Ovary (tissue), 9 donors: ENCODE data around the gene LPCAT3. TPM values are rescaled to one million over a fixed set of nuclear protein-coding genes. Genes with fewer than 3 reads are reported as not detected.

Experiments used
- DNase-seq, 5 donors: peaks; one replicate each; pipeline ENCODE4 v3.0.0-alpha.2; 2019 to 2020
- H3K27ac ChIP-seq, 2 donors: fragments of 200-600 bp; one replicate each; pipeline versions ENCODE4 v1.5.1 to v1.8.0; 2019 to 2022
- H3K27me3 ChIP-seq: fragments of 200-600 bp; one replicate; pipeline ENCODE4 v1.8.0; 2022
- H3K36me3 ChIP-seq: fragments of 200-600 bp; sonication (generic); one replicate; pipeline ENCODE4 v1.5.1; 2019
- H3K4me1 ChIP-seq: one replicate; pipeline ENCODE4 v1.8.1; 2013; ENCODE audit warnings: mild to moderate bottlenecking, moderate library complexity; ENCODE audit not compliant: insufficient read depth
- H3K4me3 ChIP-seq: fragments of 200-600 bp; sonication (generic); one replicate; pipeline ENCODE4 v1.5.1; 2017
- H3K9me3 ChIP-seq, 2 donors: fragments of 200-600 bp in 1 of 2; sonication (generic) in 1 of 2; one replicate each; pipeline versions ENCODE4 v1.5.1 to v1.8.1; 2013 to 2019; ENCODE audit warnings: mild to moderate bottlenecking in 1 of 2, moderate library complexity in 1 of 2
- EP300 ChIP-seq: sonication (generic); formaldehyde crosslinking; IDR thresholded peaks from one replicate; pipeline ENCODE4 v1.6.1; 2017; ENCODE audit warnings: antibody characterized with exemption
- POLR2A ChIP-seq: fragments of 450-650 bp; IDR thresholded peaks from one replicate; pipeline ENCODE4 v1.6.1; 2017; ENCODE audit warnings: antibody characterized with exemption, mild to moderate bottlenecking, moderate library complexity
- WGBS, 3 donors: extraction: QIAGEN DNeasy Blood & Tissue Kit in 1 of 3; methylation state at CpG; one replicate each; pipeline versions ENCODE4 v1.1.5 to v1.1.7; 2013 to 2017; 5-methylcytosine and 5-hydroxymethylcytosine counted together
- intact Hi-C, 4 donors: fragments of 100-400 bp; cut with DNase I; formaldehyde crosslinking; loops; one replicate each; pipeline versions ENCODE4 v1.11.0 to v1.15.1; 2022 to 2023
- polyA plus RNA-seq, 2 donors: library from polyadenylated mRNA; stranded (reverse); fragments of 200-250 nt in 1 of 2; fragments of 350-450 nt in 1 of 2; fragmentation: Illumina TruSeq in 1 of 2; extraction: RNeasy Lipid Tissue Mini Kit (QIAGEN cat#74804) in 1 of 2; gene quantifications; one replicate each; pipeline ENCODE4 v1.2.3, GENCODE V29; 2013 to 2014
- total RNA-seq, 7 donors: library from RNA; depleted of rRNA in 2 of 7; stranded (reverse); fragments of >200 nt in 2 of 7; fragmentation: NEBNext Ultra II Directional in 3 of 7; extraction: Animal tissue kit (Norgen Biotek cat#: 25700) in 3 of 7; gene quantifications; one replicate each; pipeline versions ENCODE4 v1.1.0 to v1.2.4, GENCODE V29; 2016 to 2023
- TF ChIP-seq, protein P1 (sequence below), 3 donors: fragments of 450-650 bp in 2 of 3; fragments of 200-600 bp in 1 of 3; IDR thresholded peaks; one replicate each; pipeline versions ENCODE4 v1.5.1 to v1.8.0; 2016 to 2022; ENCODE audit warnings: antibody characterized with exemption in 3 of 3, mild to moderate bottlenecking in 1 of 3
- donor health status: DM: no; HTN: no; CAD: no; lungs with moderate emphysema.
- donor health status: DM: no; HTN: no; CAD: no.
- donor health status: Bipolar disorder and iron deficiency.
- donor health status: DM: yes; HTN: yes; CAD: no.
- donor health status: DM: no; HTN: no; CAD: no.
- donor health status: DM: yes; HTN: yes; CAD: no.

The LPCAT3 gene
- total and polyA plus RNA-seq, 9 donors = 15.5 to 51.2 (median 39.5) TPM

DNA sequence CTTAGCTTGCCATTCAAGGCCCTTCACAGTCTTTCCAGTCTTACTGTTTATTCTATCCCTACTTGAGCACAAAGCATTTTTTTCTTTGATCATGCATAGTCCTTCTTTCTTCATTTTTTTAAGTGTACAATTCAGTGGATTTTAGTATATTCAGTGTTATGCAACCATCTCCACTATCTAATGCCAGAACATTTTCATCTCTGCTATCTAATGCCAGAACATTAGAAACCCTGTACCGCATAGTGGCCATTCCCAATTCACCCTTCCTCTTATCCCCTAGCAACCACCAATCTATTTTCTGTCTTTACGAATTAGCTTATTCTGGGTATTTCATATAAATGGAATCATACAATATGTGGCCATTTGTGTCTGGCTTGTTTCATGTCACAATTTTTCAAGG lies 13.4 kb downstream of the LPCAT3 start:
- 89 to 94% (median 91%) methylated on average over 2 of the region's 2 CpGs for WGBS, 3 donors
- H3K4me3 ChIP-seq = no peak overlapping the region
- H3K4me1 ChIP-seq = no peaks in the 10 kb centered on the region
- H3K9me3 ChIP-seq = no peaks in the 10 kb centered on the region
- DNase-seq = no peak
- TF ChIP-seq, protein P1, sequence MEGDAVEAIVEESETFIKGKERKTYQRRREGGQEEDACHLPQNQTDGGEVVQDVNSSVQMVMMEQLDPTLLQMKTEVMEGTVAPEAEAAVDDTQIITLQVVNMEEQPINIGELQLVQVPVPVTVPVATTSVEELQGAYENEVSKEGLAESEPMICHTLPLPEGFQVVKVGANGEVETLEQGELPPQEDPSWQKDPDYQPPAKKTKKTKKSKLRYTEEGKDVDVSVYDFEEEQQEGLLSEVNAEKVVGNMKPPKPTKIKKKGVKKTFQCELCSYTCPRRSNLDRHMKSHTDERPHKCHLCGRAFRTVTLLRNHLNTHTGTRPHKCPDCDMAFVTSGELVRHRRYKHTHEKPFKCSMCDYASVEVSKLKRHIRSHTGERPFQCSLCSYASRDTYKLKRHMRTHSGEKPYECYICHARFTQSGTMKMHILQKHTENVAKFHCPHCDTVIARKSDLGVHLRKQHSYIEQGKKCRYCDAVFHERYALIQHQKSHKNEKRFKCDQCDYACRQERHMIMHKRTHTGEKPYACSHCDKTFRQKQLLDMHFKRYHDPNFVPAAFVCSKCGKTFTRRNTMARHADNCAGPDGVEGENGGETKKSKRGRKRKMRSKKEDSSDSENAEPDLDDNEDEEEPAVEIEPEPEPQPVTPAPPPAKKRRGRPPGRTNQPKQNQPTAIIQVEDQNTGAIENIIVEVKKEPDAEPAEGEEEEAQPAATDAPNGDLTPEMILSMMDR (IDR thresholded peaks at IDR 0.05) = no peak
- TF ChIP-seq EP300 (no peak), POLR2A (no peak)
- intact Hi-C loops = no loop called here
- no peaks in the 10 kb centered on the region for H3K36me3 ChIP-seq
- H3K27ac ChIP-seq = no peak overlapping the region
- no peaks in the 10 kb centered on the region for H3K27me3 ChIP-seq

DNA sequence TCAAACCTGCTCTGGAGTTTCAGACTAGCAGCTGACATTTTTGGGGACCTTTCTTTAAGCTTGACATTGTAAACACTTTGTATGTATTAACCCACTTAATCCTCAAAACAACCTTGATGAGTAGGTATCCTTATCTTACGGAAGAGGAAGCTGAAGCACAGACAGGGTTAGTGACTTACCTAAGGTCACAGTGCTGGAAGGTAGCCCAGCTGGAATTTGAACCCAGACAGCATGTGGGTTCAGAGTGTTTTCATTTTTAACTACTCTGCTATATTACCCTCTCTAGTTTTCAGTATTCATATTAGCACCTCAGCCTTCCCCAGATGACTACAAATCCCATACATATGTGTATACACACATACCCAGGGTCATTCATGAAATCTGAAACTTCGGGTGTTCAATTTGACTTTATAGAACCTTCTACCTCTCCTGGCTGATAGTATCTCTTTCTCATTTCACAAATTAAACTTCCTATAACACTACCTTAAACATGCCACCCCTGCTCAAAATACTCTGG lies 13.9 kb downstream of the LPCAT3 start:
- TF ChIP-seq EP300 (no peak), POLR2A (no peak)
- TF ChIP-seq, protein P1 (IDR thresholded peaks at IDR 0.05) = no peak
- WGBS, 3 donors = 70 to 73% (median 73%) methylated on average over 2 of the region's 2 CpGs
- Histone ChIP-seq H3K4me1 (no peaks in the 10 kb centered on the region), H3K9me3 (no peaks in the 10 kb centered on the region), H3K36me3 (no peaks in the 10 kb centered on the region), H3K4me3 (no peak overlapping the region), H3K27ac (no peak overlapping the region), H3K27me3 (no peaks in the 10 kb centered on the region)
- no peak for DNase-seq
- intact Hi-C loops = no loop called here

DNA sequence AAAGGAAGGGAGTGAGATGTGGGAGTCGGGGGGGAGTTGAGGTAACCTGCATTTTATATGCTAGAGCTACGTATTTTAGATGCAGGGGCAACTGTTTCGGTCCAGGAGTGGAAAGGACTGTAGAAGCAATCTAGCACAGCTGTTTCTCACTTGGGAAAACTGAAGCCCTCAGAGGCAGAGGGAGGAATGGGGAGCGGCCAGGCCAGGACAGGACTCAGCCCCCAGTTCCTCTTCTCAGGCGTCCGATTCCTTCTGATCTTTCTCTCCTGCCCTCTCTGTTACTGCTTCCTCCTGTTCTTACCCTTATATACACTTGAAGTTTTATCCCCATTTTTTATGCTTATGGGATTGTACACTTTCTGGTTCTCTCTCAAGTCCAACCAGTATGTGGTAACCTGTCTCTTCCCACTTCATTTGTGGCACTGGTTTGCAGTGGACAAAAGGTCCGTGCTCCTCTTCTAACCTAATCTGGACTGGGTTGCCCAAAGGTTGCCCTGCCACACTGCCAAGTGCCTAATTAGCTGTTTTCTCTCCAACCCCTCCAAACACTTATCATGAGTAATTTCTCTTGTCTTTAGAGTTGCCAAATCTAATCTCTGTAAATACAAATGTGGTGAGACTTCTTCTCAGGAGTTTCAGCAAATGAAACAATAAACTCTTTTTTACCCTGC lies 16.2 kb downstream of the LPCAT3 start:
- DNase-seq = no peak
- 71 to 79% (median 71%) methylated on average over 7 of the region's 7 CpGs for WGBS, 3 donors
- Histone ChIP-seq H3K36me3 (no peaks in the 10 kb centered on the region), H3K4me1 (no peaks in the 10 kb centered on the region), H3K4me3 (no peak overlapping the region), H3K27me3 (no peaks in the 10 kb centered on the region), H3K27ac (no peak overlapping the region), H3K9me3 (no peaks in the 10 kb centered on the region)
- TF ChIP-seq POLR2A (no peak), EP300 (no peak)
- TF ChIP-seq, protein P1 (IDR thresholded peaks at IDR 0.05) = no peak
- intact Hi-C loops = no loop called here

DNA sequence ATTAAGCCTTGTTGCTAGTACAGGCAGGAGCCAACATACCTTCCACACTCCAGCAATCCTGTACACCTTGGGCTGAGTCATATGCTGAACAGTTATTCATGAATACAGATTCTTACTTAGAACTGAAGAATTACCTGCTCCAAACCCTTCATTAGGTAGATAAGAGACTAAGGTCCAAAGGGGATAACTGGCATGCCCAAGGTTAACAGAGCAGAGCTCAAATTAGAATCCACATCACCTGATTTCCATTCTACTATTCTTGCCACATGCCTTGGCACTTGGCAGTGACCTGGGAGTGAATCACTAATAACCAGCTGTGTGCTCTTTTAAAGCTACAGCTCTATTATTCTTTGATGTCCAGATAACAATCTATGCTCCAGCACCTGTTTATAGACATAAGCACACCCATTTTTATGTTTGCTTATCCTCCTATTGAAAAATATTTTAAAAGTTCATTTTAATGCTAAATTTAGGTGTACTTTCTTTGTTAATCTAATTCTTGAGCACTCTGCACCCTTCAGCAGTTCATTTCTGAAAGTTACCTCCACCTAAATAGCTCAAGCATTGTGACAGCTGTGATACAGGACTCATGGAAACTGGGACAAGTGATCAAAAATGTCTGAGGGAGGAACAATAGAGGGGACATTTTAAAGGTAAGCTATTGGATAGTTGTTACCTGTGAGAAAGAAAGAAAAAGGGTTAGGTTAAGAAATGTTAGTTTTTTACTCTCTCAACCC lies 19.4 kb downstream of the LPCAT3 start:
- H3K27ac ChIP-seq = no peak overlapping the region

More for the DNA sequence above, 19.4 kb downstream of the LPCAT3 start:
- Histone ChIP-seq H3K4me1 (no peaks in the 10 kb centered on the region), H3K36me3 (no peaks in the 10 kb centered on the region), H3K9me3 (no peaks in the 10 kb centered on the region), H3K4me3 (no peak overlapping the region), H3K27me3 (no peaks in the 10 kb centered on the region)
- no peak for DNase-seq
- intact Hi-C loops = no loop called here
- TF ChIP-seq EP300 = no peak
- TF ChIP-seq POLR2A = no peak
- TF ChIP-seq, protein P1 (IDR thresholded peaks at IDR 0.05) = no peak
